ENCODE data around the gene NKX1-1.

Gene NKX1-1

GRCh38 chr4:1402516-1403091 is 3.6 kb downstream of the NKX1-1 start:
- no peaks in the 10 kb centered on the region for H3K36me3 ChIP-seq
- H3K27me3 ChIP-seq, result peaks cover 75% of the 10 kb centered on the region
- H3K9me3 ChIP-seq, result no peaks in the 10 kb centered on the region
- H3K4me1 ChIP-seq, result no peaks in the 10 kb centered on the region
- no peak for DNase-seq
- TF ChIP-seq CTCF (IDR thresholded peaks at IDR 0.05; ENCODE audit: low read depth, low read length), result no peak
- H3K4me3 ChIP-seq (ENCODE audit: low read depth, low read length), result no peak overlapping the region

- DNase-seq, result peak; percentile 6
These were observed 4.2 kb downstream of the NKX1-1 start for GRCh38 chr4:1402021-1402515.

GRCh38 chr4:1401409-1402020 is 4.7 kb downstream of the NKX1-1 start:
- no peaks in the 10 kb centered on the region for H3K4me1 ChIP-seq
- H3K27me3 ChIP-seq, result peaks cover 64% of the 10 kb centered on the region
- H3K4me3 ChIP-seq (ENCODE audit: low read depth, low read length), result no peak overlapping the region
- H3K36me3 ChIP-seq, result no peaks in the 10 kb centered on the region
- H3K9me3 ChIP-seq, result no peaks in the 10 kb centered on the region
- TF ChIP-seq CTCF (IDR thresholded peaks at IDR 0.05; ENCODE audit: low read depth, low read length), result no peak
- peak; percentile 7 for DNase-seq

More at GRCh38 chr4:1402021-1402515, 4.2 kb downstream of the NKX1-1 start:
- Histone ChIP-seq H3K4me3 (ENCODE audit: low read depth, low read length) (no peak overlapping the region), H3K9me3 (no peaks in the 10 kb centered on the region), H3K36me3 (no peaks in the 10 kb centered on the region), H3K27me3 (peaks cover 69% of the 10 kb centered on the region), H3K4me1 (no peaks in the 10 kb centered on the region)
- no peak for TF ChIP-seq CTCF (IDR thresholded peaks at IDR 0.05; ENCODE audit: low read depth, low read length)

GRCh38 chr4:1400831-1401408 is 5.3 kb downstream of the NKX1-1 start:
- peak; percentile 3 for DNase-seq
- no peaks in the 10 kb centered on the region for H3K36me3 ChIP-seq
- H3K9me3 ChIP-seq, result no peaks in the 10 kb centered on the region
- no peak for TF ChIP-seq CTCF (IDR thresholded peaks at IDR 0.05; ENCODE audit: low read depth, low read length)
- H3K4me3 ChIP-seq (ENCODE audit: low read depth, low read length), result no peak overlapping the region
- H3K27me3 ChIP-seq, result peaks cover 58% of the 10 kb centered on the region
- no peaks in the 10 kb centered on the region for H3K4me1 ChIP-seq

GRCh38 chr4:1400191-1400805 is 5.9 kb downstream of the NKX1-1 start:
- no peak for DNase-seq
- Histone ChIP-seq H3K4me1 (no peaks in the 10 kb centered on the region), H3K4me3 (ENCODE audit: low read depth, low read length) (no peak overlapping the region), H3K27me3 (peaks cover 52% of the 10 kb centered on the region), H3K9me3 (no peaks in the 10 kb centered on the region), H3K36me3 (no peaks in the 10 kb centered on the region)
- TF ChIP-seq CTCF (IDR thresholded peaks at IDR 0.05; ENCODE audit: low read depth, low read length), result no peak
